ENCODE data around the gene ZFP28.

DNA sequence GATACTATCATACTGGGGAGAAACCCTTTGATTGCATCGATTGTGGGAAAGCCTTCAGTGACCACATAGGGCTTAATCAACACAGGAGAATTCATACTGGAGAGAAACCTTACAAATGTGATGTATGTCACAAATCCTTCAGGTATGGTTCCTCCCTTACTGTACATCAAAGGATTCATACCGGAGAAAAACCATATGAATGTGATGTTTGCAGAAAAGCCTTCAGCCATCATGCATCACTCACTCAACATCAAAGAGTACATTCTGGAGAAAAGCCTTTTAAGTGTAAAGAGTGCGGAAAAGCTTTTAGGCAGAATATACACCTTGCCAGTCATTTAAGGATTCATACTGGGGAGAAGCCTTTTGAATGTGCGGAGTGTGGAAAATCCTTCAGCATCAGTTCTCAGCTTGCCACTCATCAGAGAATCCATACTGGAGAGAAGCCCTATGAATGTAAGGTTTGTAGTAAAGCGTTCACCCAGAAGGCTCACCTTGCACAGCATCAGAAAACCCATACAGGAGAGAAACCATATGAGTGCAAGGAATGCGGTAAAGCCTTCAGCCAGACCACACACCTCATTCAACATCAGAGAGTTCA, 15.6 kb downstream of the ZFP28 start:
- TF ChIP-seq, protein P1, sequence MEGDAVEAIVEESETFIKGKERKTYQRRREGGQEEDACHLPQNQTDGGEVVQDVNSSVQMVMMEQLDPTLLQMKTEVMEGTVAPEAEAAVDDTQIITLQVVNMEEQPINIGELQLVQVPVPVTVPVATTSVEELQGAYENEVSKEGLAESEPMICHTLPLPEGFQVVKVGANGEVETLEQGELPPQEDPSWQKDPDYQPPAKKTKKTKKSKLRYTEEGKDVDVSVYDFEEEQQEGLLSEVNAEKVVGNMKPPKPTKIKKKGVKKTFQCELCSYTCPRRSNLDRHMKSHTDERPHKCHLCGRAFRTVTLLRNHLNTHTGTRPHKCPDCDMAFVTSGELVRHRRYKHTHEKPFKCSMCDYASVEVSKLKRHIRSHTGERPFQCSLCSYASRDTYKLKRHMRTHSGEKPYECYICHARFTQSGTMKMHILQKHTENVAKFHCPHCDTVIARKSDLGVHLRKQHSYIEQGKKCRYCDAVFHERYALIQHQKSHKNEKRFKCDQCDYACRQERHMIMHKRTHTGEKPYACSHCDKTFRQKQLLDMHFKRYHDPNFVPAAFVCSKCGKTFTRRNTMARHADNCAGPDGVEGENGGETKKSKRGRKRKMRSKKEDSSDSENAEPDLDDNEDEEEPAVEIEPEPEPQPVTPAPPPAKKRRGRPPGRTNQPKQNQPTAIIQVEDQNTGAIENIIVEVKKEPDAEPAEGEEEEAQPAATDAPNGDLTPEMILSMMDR (IDR thresholded peaks at IDR 0.05) = no peak
- TF ChIP-seq POLR2A (IDR thresholded peaks at IDR 0.05) = no peak
